Transverse colon (tissue), 3 donors: ENCODE results near the gene PSME3.

Source experiments
- CTCF ChIP-seq, 5 experiments: fragments of 200-600 bp in 3 of 5; fragments of 450-650 bp in 2 of 5; sonication (generic) in 3 of 5; IDR thresholded peaks; 1 replicate in 2 of 5; 2 replicates in 3 of 5; pipeline ENCODE4 v1.5.1; 2016 to 2017; ENCODE audit warnings: antibody characterized with exemption in 5 of 5, inconsistent platforms in 3 of 5, mild to moderate bottlenecking in 2 of 5, moderate library complexity in 1 of 5
- EP300 ChIP-seq: sonication (generic); formaldehyde crosslinking; IDR thresholded peaks from one replicate; pipeline ENCODE4 v1.6.1; 2017; ENCODE audit warnings: antibody characterized with exemption, low read depth
- POLR2A ChIP-seq: fragments of 450-650 bp; IDR thresholded peaks from one replicate; pipeline ENCODE4 v1.6.1; 2016; ENCODE audit warnings: antibody characterized with exemption, mild to moderate bottlenecking, moderate library complexity

- TF ChIP-seq CTCF (IDR thresholded peaks at IDR 0.05) (no peak), POLR2A (no peak), EP300 (no peak)
These were observed 46.4 kb downstream of the PSME3 start for GRCh38 chr17:42879596-42879985.
